Measurements from ENCODE around the gene B9D1. TPM values are rescaled to one million over a fixed set of nuclear protein-coding genes. Genes with fewer than 3 reads are reported as not detected.
"Not testable (repeated sequence)": the region's sequence is repeated elsewhere in the genome, so short reads cannot be mapped to it uniquely, and the experiment has no call there.

The B9D1 gene
- total RNA-seq, 1 experiment from 2014 or later, result 41.5 TPM

DNA sequence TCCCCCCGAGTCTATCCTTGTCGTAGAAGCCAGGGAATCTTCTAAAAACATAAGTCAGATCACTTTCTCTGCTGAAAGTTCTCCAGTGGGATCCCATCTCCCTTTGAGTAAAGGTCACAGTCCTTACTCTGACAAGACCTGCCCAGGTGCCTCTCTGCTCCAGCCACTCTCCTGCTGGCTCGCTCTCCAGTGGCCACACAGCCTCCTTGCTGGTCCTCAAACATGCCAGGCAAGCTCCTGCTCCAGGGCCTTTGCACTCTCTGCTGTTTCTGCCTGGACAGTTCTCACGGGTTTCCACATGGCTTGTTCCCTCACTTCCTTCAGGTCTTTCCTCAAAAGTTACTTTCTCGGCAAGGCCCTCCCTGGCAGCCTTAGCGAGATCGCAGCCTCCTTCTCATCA lies 3.4 kb downstream of the B9D1 start:
- no peak for DNase-seq (ENCODE audit: low spot score)

DNA sequence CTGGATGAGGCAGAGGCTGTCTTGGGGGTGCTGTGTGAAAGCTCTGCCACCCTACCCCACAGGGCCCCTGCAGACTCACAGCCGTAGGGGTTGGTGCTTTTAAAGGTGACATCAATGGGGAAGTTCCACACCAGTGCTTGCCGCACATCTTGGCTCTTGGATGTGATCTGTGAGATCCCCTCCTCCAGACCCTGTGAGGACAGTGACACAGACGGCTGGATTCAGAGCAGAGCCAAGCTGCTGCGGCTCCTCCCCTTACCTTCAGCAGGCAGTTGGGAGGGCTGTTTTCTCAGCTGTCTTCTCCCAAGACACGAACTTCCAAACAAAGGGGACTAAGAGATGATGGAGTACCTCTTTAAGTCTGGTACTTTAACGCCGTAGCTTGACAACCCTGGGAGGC lies 4.8 kb downstream of the B9D1 start:
- no peak for DNase-seq (ENCODE audit: low spot score)

DNA sequence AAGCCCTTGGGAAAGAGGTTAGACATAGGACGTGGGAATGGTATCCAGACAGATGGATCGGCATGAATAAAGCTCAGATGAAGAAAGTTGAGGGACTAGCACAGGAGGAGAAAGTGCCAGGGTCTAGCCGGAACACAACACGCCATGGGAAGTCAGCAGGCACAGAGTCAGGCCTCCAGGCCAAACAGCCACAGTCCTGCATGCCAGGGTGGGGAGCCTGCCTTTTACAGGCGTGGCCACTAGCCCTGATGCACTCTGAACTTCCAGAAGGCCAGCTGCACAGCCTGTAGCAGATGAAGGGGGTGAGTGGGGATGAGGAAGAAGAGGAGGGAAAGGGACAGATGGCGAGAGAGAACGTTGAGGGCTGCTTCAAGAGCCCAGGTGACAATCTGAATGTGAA lies 5.2 kb downstream of the B9D1 start:
- DNase-seq (ENCODE audit: low spot score), result no peak

DNA sequence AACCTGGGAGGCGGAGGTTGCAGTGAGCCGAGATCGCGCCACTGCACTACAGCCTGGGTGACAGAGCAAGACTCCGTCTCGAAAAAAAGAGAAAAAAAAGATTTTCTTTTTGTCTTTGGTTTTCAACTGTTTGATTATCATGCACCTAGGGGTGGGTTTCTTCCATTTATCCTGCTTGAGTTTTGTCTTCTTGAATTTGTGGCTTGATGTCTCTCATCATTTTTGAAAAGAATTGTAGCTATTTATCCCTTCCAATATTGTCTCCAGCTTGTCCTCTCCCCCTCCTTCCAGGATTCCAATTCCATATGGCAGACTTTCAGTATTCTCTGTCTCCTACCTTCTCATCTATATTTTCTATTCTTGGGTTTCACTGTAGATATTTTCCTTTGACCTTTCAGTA lies 7.8 kb downstream of the B9D1 start:
- DNase-seq (ENCODE audit: low spot score), result no peak

DNA sequence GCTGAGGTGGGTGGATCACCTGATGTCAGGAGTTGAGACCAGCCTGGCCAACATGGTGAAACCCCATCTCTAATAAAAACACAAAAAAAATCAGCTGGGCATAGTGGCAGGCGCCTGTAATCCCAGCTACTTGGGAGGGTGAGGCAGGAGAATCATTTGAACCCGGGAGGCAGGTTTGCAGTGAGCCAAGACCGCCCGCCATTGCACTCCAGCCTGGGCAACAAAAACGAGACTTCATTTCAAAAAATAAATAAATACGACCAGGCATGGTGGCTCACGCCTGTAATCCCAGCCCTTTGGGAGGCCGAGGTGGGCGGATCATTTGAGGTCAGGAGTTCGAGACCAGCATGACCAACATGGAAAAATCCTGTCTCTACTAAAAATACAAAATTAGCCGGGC lies 9.1 kb downstream of the B9D1 start:
- not testable (repeated sequence) for DNase-seq (ENCODE audit: low spot score)

DNA sequence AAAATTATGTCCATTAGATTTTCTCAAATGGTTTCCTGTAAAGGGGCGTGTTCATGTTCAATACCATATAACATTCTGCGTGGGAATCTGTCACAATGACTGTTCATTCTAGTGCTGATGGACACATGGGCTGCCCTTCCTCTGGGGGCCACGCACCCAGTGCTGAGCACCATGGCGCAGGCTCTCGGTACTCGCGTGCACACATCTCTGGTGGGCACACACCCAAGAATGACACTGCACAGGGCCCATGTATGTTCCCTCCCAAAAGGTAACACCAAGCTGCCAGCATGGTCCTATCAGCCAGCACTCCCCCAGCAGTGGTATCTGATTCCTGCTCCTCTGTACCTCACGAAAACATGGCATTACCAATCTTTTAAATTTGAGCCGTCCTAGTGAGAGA lies 13.7 kb downstream of the B9D1 start:
- no peak for DNase-seq (ENCODE audit: low spot score)

DNA sequence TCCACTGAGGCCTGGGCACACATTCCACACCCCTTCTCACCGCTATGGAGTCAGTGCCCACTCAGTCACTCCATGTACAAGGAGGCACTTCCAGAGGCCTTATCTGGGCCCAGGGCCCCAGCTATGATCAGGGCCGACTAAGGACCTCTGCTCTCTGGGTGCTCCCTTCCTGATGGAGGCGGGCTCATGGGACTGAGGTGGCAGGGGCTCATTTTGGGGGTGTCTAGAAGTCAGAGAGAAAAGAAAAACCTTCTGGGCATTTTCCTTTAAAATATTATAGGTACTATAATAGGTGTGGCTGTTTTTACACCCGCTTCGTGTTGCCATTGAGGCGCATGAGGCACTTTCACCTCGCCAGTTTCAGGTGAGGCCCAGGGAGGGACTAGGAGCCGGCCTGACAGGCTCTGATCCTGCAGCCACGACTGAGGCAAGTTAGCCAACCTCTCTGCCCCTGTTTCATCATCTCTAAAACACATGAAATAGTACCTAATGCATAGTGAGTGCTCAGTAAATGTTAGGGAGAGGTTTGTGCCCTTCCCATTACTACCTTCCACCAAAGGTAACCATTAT lies 14.4 kb downstream of the B9D1 start:
- DNase-seq (ENCODE audit: low spot score), result no peak

DNA sequence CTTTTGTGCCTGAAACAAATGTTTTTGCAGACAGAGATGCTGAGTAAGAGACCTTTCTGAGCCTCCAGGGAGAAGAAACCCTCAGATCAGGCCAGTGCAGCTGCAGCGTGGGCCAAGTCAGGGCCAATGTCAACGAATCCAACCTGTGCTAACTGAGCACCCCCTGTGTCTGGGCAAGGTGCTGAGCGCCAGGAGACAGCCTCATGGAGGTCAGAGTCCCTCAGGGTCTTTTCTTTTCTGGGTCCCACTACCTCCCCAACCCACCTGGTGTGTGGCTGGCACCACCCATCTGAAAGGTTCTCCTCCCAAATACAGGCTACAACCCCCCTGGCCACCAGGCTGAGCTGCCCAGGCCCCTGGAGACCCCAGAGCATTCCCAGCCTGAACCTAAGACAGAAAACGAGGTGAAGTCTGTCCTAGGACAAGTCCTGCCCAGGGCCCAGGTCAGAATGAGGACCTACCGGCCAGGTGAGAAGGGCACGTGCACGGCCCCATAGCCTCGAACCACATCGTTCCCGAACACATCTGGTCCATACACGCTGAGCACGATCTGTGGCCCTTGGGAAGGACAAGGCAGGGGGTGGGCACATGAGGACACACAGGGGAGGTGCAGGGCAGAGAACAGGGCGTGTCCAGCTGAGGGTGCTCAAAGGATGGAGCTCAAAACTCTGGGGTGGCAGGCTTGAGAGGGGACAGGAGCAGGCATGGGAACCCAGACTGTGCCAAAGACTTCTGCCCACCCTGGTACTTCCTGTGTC lies 15.0 kb downstream of the B9D1 start:
- DNase-seq (ENCODE audit: low spot score), result no peak

DNA sequence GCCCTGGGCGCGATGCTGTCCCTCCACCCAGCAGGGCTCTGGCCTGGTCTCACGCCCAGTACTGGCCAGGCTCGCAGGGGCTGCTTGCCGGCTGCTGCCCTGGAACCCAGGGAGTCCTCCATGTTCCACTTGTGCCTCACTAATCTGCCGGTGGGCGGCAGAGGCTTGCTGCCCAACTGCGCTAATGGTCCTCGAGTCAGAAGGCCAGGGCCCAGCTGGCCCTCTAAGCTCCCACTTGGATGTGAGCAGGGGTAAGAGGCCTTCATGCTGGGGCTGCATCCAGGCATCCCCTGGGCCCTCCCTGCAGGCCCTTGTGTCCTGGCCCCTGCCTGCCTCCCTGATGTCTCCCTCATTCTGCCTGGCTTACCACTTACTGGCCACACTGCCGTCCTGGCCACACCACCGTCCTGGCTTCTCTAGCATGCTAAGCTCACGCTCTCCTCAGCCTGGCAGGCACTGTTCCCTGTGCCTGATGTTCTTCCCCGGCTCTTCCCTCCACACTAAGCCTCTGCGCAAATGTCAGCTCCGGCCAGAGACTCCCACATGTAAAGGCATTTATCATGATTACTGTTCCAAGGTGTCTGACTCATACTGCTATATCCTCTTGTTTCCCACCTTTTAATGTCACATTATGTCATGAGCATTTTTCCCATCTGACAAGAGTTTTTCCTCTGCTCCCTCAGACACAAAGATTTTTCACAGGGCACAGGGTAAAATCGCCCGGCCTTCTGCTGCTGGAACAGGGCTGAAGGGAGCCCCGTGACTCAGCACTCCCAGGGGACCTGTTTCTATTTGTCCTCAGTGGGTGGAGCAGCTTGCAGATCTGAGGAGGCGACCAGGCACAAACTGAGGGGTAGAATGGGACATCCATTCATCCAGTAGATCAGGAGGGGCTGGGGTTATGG lies 15.9 kb downstream of the B9D1 start:
- DNase-seq (ENCODE audit: low spot score), result peak; percentile 97

DNA sequence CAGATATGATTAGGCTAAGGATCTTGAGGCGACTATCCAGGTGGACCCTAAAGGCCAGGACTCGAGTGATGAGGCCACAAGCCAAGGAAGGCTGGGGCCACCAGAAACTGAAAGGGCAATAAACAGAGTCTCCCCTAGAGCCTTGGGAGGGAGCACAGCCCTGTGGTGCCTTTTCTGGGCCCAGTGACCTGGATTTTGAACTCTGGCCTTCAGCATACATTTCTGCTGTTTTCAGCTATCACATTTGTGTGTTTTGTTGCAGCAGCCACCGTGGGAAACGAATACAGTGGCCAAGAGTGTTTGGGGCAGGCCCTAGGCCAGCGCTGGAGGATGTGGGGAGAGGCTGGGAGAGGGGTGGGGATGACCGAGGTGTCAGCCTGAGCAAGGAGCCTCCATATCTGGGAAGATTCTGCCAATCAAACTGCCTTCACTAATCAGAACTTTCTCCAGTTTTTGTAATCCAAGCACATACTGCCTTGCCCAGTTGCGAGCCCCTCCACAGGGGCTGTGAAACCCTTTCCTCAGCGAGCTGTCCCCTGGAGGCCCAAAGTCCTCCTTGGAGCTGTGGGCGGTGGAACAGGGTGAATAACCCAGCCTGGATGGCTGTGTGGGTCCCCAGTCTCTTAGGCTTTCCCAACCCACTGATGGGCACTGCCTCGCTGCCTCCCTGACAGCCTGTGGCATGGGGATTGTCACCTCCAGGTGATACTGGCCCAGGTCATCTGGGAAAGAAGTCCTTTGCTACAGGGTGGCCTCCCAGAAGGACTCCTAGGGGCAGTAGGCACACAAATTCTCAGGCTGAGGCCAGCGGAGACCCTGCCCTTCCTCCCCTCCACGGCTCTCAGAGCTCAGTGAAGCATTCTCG lies 16.8 kb downstream of the B9D1 start:
- DNase-seq (ENCODE audit: low spot score), result no peak

DNA sequence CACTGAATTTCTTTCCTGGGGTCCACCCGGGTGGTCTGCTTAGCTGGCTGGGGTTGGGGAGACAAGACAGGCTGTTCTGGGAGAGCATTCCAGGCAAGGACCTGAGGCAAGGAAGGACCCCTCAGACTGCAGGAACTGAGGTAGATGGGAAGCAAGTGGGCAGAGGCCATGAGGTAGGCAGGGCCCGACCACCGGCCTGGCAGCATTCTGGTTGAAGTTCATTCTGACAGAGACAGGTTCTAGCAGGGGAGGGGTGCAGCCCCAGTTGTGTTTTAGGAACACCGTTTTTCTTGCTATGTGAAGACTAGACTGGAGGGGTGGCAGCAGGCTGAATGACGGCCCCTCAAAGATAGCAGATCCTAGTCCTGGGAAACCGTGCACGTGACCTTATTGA lies 17.5 kb downstream of the B9D1 start:
- DNase-seq (ENCODE audit: low spot score), result no peak

DNA sequence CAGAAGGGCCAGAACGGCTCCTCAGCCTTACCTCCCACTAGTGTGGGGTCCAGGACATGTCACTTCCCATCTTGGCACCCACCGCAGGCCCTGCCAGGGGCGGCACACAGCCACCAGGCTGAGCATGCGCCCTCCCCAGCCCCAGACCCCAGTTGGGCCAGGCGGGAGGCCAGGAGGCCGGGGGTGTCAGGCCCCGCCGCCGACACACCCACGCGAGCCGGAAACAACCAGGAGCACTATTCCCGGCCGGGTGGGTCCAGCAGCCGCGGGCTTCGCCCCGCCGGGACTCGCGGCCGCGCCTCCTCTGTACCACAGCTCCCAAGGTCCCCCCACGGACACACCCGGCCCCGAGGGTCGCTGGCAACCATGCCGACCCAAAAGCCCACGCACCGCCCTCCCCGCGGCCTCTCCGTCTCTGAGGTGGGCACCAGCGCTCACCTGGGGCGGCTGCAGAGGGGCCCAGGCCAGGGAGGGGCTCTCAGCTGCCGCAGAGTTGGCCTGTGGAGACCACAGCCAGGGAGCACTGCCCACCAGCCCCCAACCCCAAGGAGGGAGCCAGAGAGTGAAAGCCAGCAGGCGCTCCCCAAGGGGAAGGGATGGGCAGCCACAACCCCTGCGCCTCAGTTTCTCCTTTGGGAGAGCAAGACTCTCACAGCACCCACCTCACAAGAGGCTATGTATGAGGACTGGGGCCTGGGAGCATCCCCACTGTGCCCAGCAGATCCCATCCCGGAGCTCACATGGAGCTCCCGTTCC lies 18.0 kb downstream of the B9D1 start:
- no peak for DNase-seq (ENCODE audit: low spot score)

DNA sequence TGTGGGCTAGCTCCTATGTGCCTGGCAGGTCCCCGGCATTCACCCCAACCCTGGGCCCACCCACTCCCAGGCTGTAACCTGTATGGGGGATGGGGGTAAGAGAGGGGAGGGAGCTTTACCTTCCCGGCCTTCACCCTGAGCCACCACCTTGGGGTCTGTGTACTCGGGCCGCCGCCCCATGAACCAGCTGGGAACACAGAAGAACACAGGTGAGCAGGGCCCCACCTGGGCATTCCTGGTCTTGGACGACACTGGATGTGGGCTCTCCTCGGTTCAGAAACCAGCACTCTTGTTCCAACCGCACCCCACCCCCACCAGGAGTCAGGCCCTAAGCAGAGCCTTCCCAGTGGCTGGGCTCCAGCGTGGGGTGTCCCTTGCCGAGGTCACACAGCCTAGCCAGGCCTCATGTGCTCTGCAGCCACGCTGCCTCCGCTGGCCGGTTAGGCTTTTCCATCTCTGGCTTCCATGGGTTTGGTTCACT lies 18.8 kb downstream of the B9D1 start:
- DNase-seq (ENCODE audit: low spot score), result no peak

DNA sequence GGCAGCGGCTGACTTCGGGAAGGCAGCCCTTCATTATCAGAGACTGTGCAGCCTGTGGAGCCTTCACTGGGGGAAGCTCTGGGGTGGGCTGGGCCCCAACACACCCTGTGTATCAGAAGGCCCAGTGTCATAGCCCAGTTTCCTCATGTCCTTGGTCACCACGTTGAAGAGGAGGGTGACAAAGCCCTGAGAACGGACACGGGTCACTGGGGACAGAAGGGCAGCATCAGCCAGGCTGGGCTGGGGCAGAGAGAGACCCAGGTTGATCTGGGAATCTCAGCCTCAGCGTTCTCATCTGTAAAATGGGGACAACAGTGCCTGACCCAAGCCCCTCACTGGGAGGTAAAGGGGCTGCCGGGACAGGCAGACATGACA lies 19.3 kb downstream of the B9D1 start:
- DNase-seq (ENCODE audit: low spot score), result no peak

DNA sequence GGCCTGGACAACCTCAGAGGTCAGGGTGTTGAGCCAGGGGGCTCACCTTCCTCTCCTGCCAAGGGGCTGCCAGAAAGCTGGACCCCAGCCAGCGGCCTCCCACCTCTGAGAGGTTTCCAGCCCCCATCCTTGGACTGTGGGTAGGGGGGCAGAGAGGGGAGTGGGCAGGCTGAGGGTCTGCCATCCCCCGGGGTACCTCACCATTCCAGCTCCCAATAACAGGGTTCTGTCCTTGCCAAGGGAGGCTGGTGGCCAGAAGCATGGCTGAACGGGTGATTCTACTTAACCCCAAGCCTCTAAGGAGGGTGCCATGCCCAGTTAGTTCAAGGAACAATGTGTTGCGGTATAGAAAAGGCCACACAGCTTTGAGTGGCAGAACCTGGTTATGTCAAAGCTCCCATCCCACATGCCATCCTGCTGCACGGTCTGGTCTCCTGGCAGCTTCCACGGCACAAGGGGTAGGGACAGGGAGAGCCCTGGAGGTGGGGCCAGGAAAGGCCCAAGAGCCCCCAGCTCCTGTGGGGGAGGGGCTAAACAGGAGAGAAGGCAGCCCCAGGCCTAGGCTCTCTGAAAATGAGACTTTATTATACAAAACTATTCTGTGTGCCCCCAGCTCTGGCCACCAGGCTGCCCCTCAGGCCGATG lies 19.8 kb downstream of the B9D1 start:
- no peak for DNase-seq (ENCODE audit: low spot score)

DNA sequence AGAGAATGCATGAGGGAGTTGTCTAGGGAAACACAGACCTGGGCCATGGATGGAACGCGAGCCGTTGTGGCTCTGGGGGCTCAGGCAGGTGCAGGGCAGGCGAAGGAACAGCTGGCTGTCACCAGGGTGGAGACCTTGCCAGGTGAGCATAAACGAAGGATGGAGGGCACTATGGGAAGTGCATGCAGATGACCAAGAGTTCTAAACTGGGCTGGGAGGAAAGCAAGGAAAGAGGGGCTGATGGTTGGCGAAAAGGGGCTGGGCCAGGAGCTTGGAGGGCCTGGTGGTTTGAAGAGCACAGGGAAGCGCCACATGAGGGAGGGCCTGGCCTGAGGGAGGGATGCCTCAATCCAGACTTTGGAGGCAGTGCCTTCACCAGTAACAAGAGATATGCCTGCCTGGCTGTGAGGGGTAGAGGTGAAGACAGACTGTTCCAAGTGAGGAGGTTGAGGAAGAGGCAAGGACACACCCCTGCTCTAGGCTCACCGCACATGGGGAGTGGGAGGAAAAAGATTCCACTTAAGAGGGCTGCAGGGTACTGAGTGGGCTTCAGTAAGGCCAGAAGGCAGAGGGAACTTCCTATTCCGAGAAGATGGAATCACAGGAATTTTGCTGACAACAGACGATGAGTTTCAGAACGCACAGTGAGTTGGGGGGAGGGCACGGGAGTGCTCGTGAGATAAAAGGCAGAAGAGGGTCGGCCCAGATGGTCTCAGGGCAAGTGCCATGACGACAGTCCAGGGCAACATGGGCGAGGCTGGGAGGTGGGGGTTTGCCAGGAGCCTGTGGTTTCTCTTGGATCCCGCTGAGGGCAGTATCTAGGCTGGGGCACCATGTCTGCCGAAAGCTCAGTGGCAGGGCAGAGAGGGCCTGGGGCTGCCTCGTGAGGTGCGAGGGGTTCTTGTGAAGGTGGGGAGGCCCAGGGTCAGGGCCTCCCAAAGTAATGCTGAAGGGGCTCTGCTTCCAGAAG lies 20.6 kb downstream of the B9D1 start:
- DNase-seq (ENCODE audit: low spot score), result no peak

DNA sequence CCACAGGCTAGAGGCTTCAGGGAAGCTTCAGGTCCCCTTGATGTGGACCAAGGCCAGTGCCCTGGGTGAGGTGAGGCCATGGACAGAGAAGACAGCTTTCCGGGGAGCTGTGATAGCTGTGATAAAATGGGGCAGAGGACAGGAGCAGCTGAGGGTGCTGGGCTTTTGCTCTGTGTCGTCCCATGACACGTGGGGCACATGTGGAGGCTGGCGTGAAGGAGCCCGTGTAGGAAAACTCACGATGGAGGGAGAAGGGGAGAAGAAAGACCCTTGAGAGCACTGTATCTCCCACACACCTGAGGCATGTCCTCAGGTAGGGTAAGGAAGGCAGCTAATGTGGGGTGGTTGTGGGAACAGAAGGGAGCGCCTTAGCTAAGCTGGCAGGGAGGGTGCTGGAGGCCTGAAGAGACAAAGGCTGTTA lies 21.3 kb downstream of the B9D1 start:
- DNase-seq (ENCODE audit: low spot score), result no peak

DNA sequence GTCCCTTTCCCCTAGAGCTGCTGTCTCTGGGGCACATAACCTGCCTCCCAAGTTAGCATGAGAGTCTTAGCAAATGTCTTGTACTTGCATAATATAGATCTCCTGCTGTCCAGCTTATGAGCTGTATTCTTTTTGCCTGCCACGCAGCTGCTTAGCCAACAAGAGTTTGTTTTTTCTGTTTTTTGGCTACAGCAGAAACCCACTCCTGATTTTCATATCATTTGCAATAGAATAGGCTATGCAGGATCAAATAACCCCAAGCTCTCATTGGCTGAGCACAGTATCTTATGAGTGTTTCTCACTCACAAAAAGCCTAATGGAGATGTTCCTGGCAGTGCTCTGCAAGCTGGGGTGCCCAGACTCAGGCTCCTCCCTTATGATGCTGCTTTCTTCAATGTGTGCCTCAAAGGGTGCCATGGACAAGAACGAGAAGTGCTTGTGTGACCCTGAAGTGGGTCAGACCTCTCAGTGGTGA lies 23.1 kb downstream of the B9D1 start:
- no peak for DNase-seq (ENCODE audit: low spot score)

Data from A172 (cell line).